ENCODE results near the gene UBE4B. TPM values are rescaled to one million over a fixed set of nuclear protein-coding genes. Genes with fewer than 3 reads are reported as not detected.
"Not testable (repeated sequence)": the region's sequence is repeated elsewhere in the genome, so short reads cannot be mapped to it uniquely, and the experiment has no call there.

The UBE4B gene
- total and polyA plus RNA-seq, 2 experiments from 2014 or later, result 28.4 to 115 TPM

- H3K9me2 ChIP-seq (ENCODE audit: insufficient read depth); H3K27me3 ChIP-seq (ENCODE audit: insufficient read depth); H3K4me2 ChIP-seq; H3K27me3 Mint-ChIP-seq (ENCODE audit: insufficient read depth, low read depth, poor library complexity); H3K27ac ChIP-seq (ENCODE audit: low read depth); H3K4me3 ChIP-seq; H3K27ac Mint-ChIP-seq; H4K20me1 ChIP-seq (replicated peaks; ENCODE audit: insufficient read depth); H3K4me3 Mint-ChIP-seq; H3K4me1 ChIP-seq (ENCODE audit: insufficient read depth); H3K9me3 Mint-ChIP-seq; ATAC-seq; H3F3A ChIP-seq (replicated peaks; ENCODE audit: low read depth); H3K79me2 ChIP-seq (replicated peaks; ENCODE audit: insufficient read depth); H3K4me1 Mint-ChIP-seq; DNase-seq (ENCODE audit: low spot score); H2AFZ ChIP-seq: not testable (repeated sequence)
- H3K36me3 ChIP-seq (ENCODE audit: insufficient read depth), result peaks cover 16% of the 10 kb centered on the region
- peaks cover 54% of the 10 kb centered on the region for H3K36me3 Mint-ChIP-seq (ENCODE audit: low read depth)
These were observed 74.7 kb downstream of the UBE4B start for GRCh38 chr1:10107476-10107847.

- H3K4me3 Mint-ChIP-seq, result no peak overlapping the region
- Histone ChIP-seq H3K4me1 (ENCODE audit: insufficient read depth) (no peaks in the 10 kb centered on the region), H3K27ac (ENCODE audit: low read depth) (0 out of 2 replicates have a peak overlapping the region, but pooled peaks have one; percentile 48), H3K27me3 (ENCODE audit: insufficient read depth) (no peaks in the 10 kb centered on the region), H3K36me3 (ENCODE audit: insufficient read depth) (peaks cover 12% of the 10 kb centered on the region), H2AFZ (no peak overlapping the region), H3K4me2 (no peak overlapping the region), H3K4me3 (no peak overlapping the region), H3K79me2 (replicated peaks; ENCODE audit: insufficient read depth) (peaks cover 3% of the 10 kb centered on the region), H3K9me2 (ENCODE audit: insufficient read depth) (no peaks in the 10 kb centered on the region), H3F3A (replicated peaks; ENCODE audit: low read depth) (no peaks in the 10 kb centered on the region), H4K20me1 (replicated peaks; ENCODE audit: insufficient read depth) (peaks cover 8% of the 10 kb centered on the region; the same call in 1 of the 2 replicates)
- H3K36me3 Mint-ChIP-seq (ENCODE audit: low read depth), result peaks cover 53% of the 10 kb centered on the region
- H3K9me3 Mint-ChIP-seq, result no peaks in the 10 kb centered on the region
- H3K27ac Mint-ChIP-seq, result no peak overlapping the region
- H3K4me1 Mint-ChIP-seq, result peaks cover 6% of the 10 kb centered on the region; the same call in 2 of the 3 replicates
- ATAC-seq (no peak), DNase-seq (ENCODE audit: low spot score) (no peak)
- H3K27me3 Mint-ChIP-seq (ENCODE audit: insufficient read depth, low read depth, poor library complexity), result peaks cover 3% of the 10 kb centered on the region
- no peak for TF ChIP-seq EZH2phosphoT487 (IDR thresholded peaks at IDR 0.05; ENCODE audit: unreplicated experiment)
- no peak for TF ChIP-seq CREB1 (CRISPR knock-in tag; IDR thresholded peaks at IDR 0.05; ENCODE audit: low read depth)
- no peak for TF ChIP-seq POLR2AphosphoS5 (IDR thresholded peaks at IDR 0.05; ENCODE audit: low read depth)
- TF ChIP-seq ETS1 (IDR thresholded peaks at IDR 0.05), result no peak
- TF ChIP-seq REST (IDR thresholded peaks at IDR 0.05; ENCODE audit: unreplicated experiment), result no peak
- TF ChIP-seq NANOG (IDR thresholded peaks at IDR 0.05; ENCODE audit: borderline replicate concordance), result no peak
- TF ChIP-seq STAT1 (IDR thresholded peaks at IDR 0.05; ENCODE audit: unreplicated experiment), result no peak
- TF ChIP-seq JUNB (IDR thresholded peaks at IDR 0.05; ENCODE audit: unreplicated experiment), result no peak
- no peak for TF ChIP-seq ZNF114 (CRISPR knock-in tag; IDR thresholded peaks at IDR 0.05)
- no peak for TF ChIP-seq EZH2 (IDR thresholded peaks at IDR 0.05; ENCODE audit: low read depth, unreplicated experiment)
- no peak for TF ChIP-seq CTCF (conservative IDR thresholded peaks at IDR 0.05; ENCODE audit: low read depth in 2 of 2)
- no peak for TF ChIP-seq ZNF331 (CRISPR knock-in tag; IDR thresholded peaks at IDR 0.05; ENCODE audit: low read depth)
These were observed 75.4 kb downstream of the UBE4B start for GRCh38 chr1:10108134-10108663.

Measured in GM23338 (cell line).